ENCODE measurements around the gene TOP1.

GRCh38 chr20:40997116-40997515 is 31.5 kb upstream of the TOP1 start:
- TF ChIP-seq ZNF768 (tag by site-specific recombination; IDR thresholded peaks at IDR 0.05) = no peak
- TF ChIP-seq ZNF157 (tag by site-specific recombination; IDR thresholded peaks at IDR 0.05) = no peak
- no peak for TF ChIP-seq ZNF623 (tag by site-specific recombination; IDR thresholded peaks at IDR 0.05)
- TF ChIP-seq CTCF (tag by site-specific recombination; IDR thresholded peaks at IDR 0.05) = no peak
- TF ChIP-seq ZNF112 (tag by site-specific recombination; IDR thresholded peaks at IDR 0.05) = no peak
- TF ChIP-seq ZIC2 (tag by site-specific recombination; IDR thresholded peaks at IDR 0.05) = no peak
- TF ChIP-seq, protein P1, sequence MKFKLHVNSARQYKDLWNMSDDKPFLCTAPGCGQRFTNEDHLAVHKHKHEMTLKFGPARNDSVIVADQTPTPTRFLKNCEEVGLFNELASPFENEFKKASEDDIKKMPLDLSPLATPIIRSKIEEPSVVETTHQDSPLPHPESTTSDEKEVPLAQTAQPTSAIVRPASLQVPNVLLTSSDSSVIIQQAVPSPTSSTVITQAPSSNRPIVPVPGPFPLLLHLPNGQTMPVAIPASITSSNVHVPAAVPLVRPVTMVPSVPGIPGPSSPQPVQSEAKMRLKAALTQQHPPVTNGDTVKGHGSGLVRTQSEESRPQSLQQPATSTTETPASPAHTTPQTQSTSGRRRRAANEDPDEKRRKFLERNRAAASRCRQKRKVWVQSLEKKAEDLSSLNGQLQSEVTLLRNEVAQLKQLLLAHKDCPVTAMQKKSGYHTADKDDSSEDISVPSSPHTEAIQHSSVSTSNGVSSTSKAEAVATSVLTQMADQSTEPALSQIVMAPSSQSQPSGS (tag by site-specific recombination; IDR thresholded peaks at IDR 0.05; ENCODE audit: low read depth) = no peak
- TF ChIP-seq FEZF1 (tag by site-specific recombination; IDR thresholded peaks at IDR 0.05) = no peak
- TF ChIP-seq MYNN (tag by site-specific recombination; IDR thresholded peaks at IDR 0.05; ENCODE audit: borderline replicate concordance) = no peak
- no peak for TF ChIP-seq ZBTB17 (tag by site-specific recombination; IDR thresholded peaks at IDR 0.05)
- no peak for TF ChIP-seq TRIM28 (IDR thresholded peaks at IDR 0.05; ENCODE audit: borderline replicate concordance, low read length)
- TF ChIP-seq, protein P2, sequence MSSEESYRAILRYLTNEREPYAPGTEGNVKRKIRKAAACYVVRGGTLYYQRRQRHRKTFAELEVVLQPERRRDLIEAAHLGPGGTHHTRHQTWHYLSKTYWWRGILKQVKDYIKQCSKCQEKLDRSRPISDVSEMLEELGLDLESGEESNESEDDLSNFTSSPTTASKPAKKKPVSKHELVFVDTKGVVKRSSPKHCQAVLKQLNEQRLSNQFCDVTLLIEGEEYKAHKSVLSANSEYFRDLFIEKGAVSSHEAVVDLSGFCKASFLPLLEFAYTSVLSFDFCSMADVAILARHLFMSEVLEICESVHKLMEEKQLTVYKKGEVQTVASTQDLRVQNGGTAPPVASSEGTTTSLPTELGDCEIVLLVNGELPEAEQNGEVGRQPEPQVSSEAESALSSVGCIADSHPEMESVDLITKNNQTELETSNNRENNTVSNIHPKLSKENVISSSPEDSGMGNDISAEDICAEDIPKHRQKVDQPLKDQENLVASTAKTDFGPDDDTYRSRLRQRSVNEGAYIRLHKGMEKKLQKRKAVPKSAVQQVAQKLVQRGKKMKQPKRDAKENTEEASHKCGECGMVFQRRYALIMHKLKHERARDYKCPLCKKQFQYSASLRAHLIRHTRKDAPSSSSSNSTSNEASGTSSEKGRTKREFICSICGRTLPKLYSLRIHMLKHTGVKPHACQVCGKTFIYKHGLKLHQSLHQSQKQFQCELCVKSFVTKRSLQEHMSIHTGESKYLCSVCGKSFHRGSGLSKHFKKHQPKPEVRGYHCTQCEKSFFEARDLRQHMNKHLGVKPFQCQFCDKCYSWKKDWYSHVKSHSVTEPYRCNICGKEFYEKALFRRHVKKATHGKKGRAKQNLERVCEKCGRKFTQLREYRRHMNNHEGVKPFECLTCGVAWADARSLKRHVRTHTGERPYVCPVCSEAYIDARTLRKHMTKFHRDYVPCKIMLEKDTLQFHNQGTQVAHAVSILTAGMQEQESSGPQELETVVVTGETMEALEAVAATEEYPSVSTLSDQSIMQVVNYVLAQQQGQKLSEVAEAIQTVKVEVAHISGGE (tag by site-specific recombination; conservative IDR thresholded peaks at IDR 0.05; ENCODE audit: low read depth) = no peak

All from HEK293 (cell line).